ENCODE measurements around the gene PRKG1. TPM values are rescaled to one million over a fixed set of nuclear protein-coding genes. Genes with fewer than 3 reads are reported as not detected.

The PRKG1 gene
- polyA plus RNA-seq, 1 donor (not counting 4 experiments of a cell fraction or from before 2014, with no cell fraction given), result 0.24 TPM

- no peak for DNase-seq (ENCODE audit: low read depth, low spot score)
- dilution Hi-C loops (cut with MboI; ENCODE audit: extremely low pct_ligation_motif_present, low sequenced_read_pairs), result no loop called here
Measured at GRCh38 chr10:51956822-51957221, 882.5 kb downstream of the PRKG1 start.

GRCh38 chr10:51960494-51960895 lies 886.2 kb downstream of the PRKG1 start:
- no peaks in the 10 kb centered on the region for H4K20me1 ChIP-seq (ENCODE audit: control insufficient read depth, extremely low read depth, insufficient read depth, low read length)
- no peaks in the 10 kb centered on the region for H3K9me3 ChIP-seq (ENCODE audit: control insufficient read depth, low read depth, low read length)
- no peak overlapping the region for H3K4me3 ChIP-seq (ENCODE audit: control insufficient read depth in 2 of 3, extremely low read depth in 1 of 3, insufficient read depth in 2 of 3, low read depth in 1 of 3, low read length in 3 of 3)
- peak; percentile 49 for FAIRE-seq
- no peaks in the 10 kb centered on the region for H3K36me3 ChIP-seq (ENCODE audit: control insufficient read depth in 2 of 2, extremely low read depth in 1 of 2, insufficient read depth in 2 of 2, low read length in 2 of 2)
- peak in 2 of 3 experiments; percentile 43 to 44 for TF ChIP-seq CTCF (optimal IDR thresholded peaks at IDR 0.05 in 1 of 3, IDR thresholded peaks at IDR 0.05 in 1 of 3, conservative IDR thresholded peaks at IDR 0.05 in 1 of 3; ENCODE audit: extremely low read depth in 1 of 3, insufficient read depth in 2 of 3, low read length in 3 of 3)
- no peak for TF ChIP-seq EZH2 (IDR thresholded peaks at IDR 0.05; ENCODE audit: low read length)
- no peak for DNase-seq (ENCODE audit: low read depth, low spot score)
- H3K27ac ChIP-seq (ENCODE audit: control insufficient read depth, insufficient read depth, low read length), result no peak overlapping the region
- no peaks in the 10 kb centered on the region for H3K27me3 ChIP-seq (ENCODE audit: control insufficient read depth, extremely low read depth, insufficient read depth, low read length)
- H3K4me2 ChIP-seq (ENCODE audit: control insufficient read depth, extremely low read depth, insufficient read depth, low read depth, low read length), result no peak overlapping the region
- H3K9me1 ChIP-seq (ENCODE audit: control insufficient read depth, extremely low read depth, insufficient read depth, low read length), result no peaks in the 10 kb centered on the region
- no peaks in the 10 kb centered on the region for H3K79me2 ChIP-seq (ENCODE audit: control insufficient read depth, insufficient read depth, low read length)
- H3K9ac ChIP-seq (ENCODE audit: control insufficient read depth, extremely low read depth, insufficient read depth, low read length), result no peak overlapping the region
- no peaks in the 10 kb centered on the region for H3K4me1 ChIP-seq (ENCODE audit: control insufficient read depth, extremely low read depth, insufficient read depth, low read length)
- dilution Hi-C loops (cut with MboI; ENCODE audit: extremely low pct_ligation_motif_present, low sequenced_read_pairs), result no loop called here
- H2AFZ ChIP-seq (ENCODE audit: control insufficient read depth, low read length), result no peak overlapping the region

More at GRCh38 chr10:51956822-51957221, 882.5 kb downstream of the PRKG1 start:
- H3K36me3 ChIP-seq (ENCODE audit: control insufficient read depth in 2 of 2, extremely low read depth in 1 of 2, insufficient read depth in 2 of 2, low read length in 2 of 2), result no peaks in the 10 kb centered on the region
- no peaks in the 10 kb centered on the region for H3K9me1 ChIP-seq (ENCODE audit: control insufficient read depth, extremely low read depth, insufficient read depth, low read length)
- TF ChIP-seq CTCF (optimal IDR thresholded peaks at IDR 0.05 in 1 of 3, IDR thresholded peaks at IDR 0.05 in 1 of 3, conservative IDR thresholded peaks at IDR 0.05 in 1 of 3; ENCODE audit: extremely low read depth in 1 of 3, insufficient read depth in 2 of 3, low read length in 3 of 3) (no peak), EZH2 (IDR thresholded peaks at IDR 0.05; ENCODE audit: low read length) (no peak)
- no peaks in the 10 kb centered on the region for H3K9me3 ChIP-seq (ENCODE audit: control insufficient read depth, low read depth, low read length)
- no peaks in the 10 kb centered on the region for H3K4me1 ChIP-seq (ENCODE audit: control insufficient read depth, extremely low read depth, insufficient read depth, low read length)
- no peaks in the 10 kb centered on the region for H3K27me3 ChIP-seq (ENCODE audit: control insufficient read depth, extremely low read depth, insufficient read depth, low read length)
- no peak for FAIRE-seq
- H3K4me2 ChIP-seq (ENCODE audit: control insufficient read depth, extremely low read depth, insufficient read depth, low read depth, low read length), result no peak overlapping the region
- no peak overlapping the region for H2AFZ ChIP-seq (ENCODE audit: control insufficient read depth, low read length)
- no peak overlapping the region for H3K9ac ChIP-seq (ENCODE audit: control insufficient read depth, extremely low read depth, insufficient read depth, low read length)
- H3K79me2 ChIP-seq (ENCODE audit: control insufficient read depth, insufficient read depth, low read length), result no peaks in the 10 kb centered on the region
- H3K27ac ChIP-seq (ENCODE audit: control insufficient read depth, insufficient read depth, low read length), result no peak overlapping the region
- no peak overlapping the region for H3K4me3 ChIP-seq (ENCODE audit: control insufficient read depth in 2 of 3, extremely low read depth in 1 of 3, insufficient read depth in 2 of 3, low read depth in 1 of 3, low read length in 3 of 3)
- no peaks in the 10 kb centered on the region for H4K20me1 ChIP-seq (ENCODE audit: control insufficient read depth, extremely low read depth, insufficient read depth, low read length)

All from keratinocyte (primary cell).